ENCODE results near the gene RNF144B. TPM values are rescaled to one million over a fixed set of nuclear protein-coding genes. Genes with fewer than 3 reads are reported as not detected.

The RNF144B gene
- total RNA-seq, 1 experiment from 2014 or later: 8.2 TPM

- H3K27me3 Mint-ChIP-seq (ENCODE audit: low read depth): no peaks in the 10 kb centered on the region
- H3K9me3 Mint-ChIP-seq: no peaks in the 10 kb centered on the region
- peaks cover 6% of the 10 kb centered on the region for H3K4me1 Mint-ChIP-seq
- TF ChIP-seq GTF2I (CRISPR knock-in tag; conservative IDR thresholded peaks at IDR 0.05): no peak
- TF ChIP-seq SP1 (CRISPR knock-in tag; conservative IDR thresholded peaks at IDR 0.05): no peak
- TF ChIP-seq KAT7 (CRISPR knock-in tag; IDR thresholded peaks at IDR 0.05; ENCODE audit: borderline replicate concordance): no peak
- TF ChIP-seq CREM (CRISPR knock-in tag; IDR thresholded peaks at IDR 0.05): no peak
- no peak for TF ChIP-seq ZBTB43 (CRISPR knock-in tag; IDR thresholded peaks at IDR 0.05)
- H3K27ac Mint-ChIP-seq: no peak overlapping the region
- CTCF ChIA-PET: no interaction called here
- H3K36me3 Mint-ChIP-seq: no peaks in the 10 kb centered on the region
- no peak overlapping the region for H3K4me3 Mint-ChIP-seq
- POLR2A ChIA-PET: no interaction called here
- ATAC-seq (no peak), DNase-seq (ENCODE audit: low spot score) (no peak)
Observed at GRCh38 chr6:18471232-18471964, 84.2 kb downstream of the RNF144B start.

GRCh38 chr6:18472941-18473340 is 85.8 kb downstream of the RNF144B start:
- Mint-ChIP-seq H3K36me3 (no peaks in the 10 kb centered on the region), H3K4me1 (peaks cover 6% of the 10 kb centered on the region), H3K9me3 (no peaks in the 10 kb centered on the region), H3K4me3 (no peak overlapping the region), H3K27me3 (ENCODE audit: low read depth) (no peaks in the 10 kb centered on the region), H3K27ac (no peak overlapping the region)
- ChIA-PET POLR2A (no interaction called here), CTCF (no interaction called here)
- TF ChIP-seq NFATC4 (CRISPR knock-in tag; IDR thresholded peaks at IDR 0.05) (no peak), ZNF396 (CRISPR knock-in tag; IDR thresholded peaks at IDR 0.05; ENCODE audit: borderline replicate concordance) (no peak), HMGA2 (CRISPR knock-in tag; IDR thresholded peaks at IDR 0.05) (no peak), ZNF219 (CRISPR knock-in tag; IDR thresholded peaks at IDR 0.05; ENCODE audit: borderline replicate concordance) (no peak), ZNF232 (CRISPR knock-in tag; IDR thresholded peaks at IDR 0.05) (no peak), NFE2L1 (CRISPR knock-in tag; IDR thresholded peaks at IDR 0.05) (no peak), FOXJ3 (CRISPR knock-in tag; IDR thresholded peaks at IDR 0.05; ENCODE audit: borderline replicate concordance) (no peak), SOX15 (CRISPR knock-in tag; IDR thresholded peaks at IDR 0.05) (no peak), KAT7 (CRISPR knock-in tag; IDR thresholded peaks at IDR 0.05; ENCODE audit: borderline replicate concordance) (no peak)
- ATAC-seq (no peak), DNase-seq (ENCODE audit: low spot score) (no peak)

- Mint-ChIP-seq H3K4me3 (no peak overlapping the region), H3K27me3 (ENCODE audit: low read depth) (no peaks in the 10 kb centered on the region), H3K4me1 (peaks cover 6% of the 10 kb centered on the region), H3K27ac (no peak overlapping the region), H3K36me3 (no peaks in the 10 kb centered on the region), H3K9me3 (no peaks in the 10 kb centered on the region)
- TF ChIP-seq ETV6 (CRISPR knock-in tag; IDR thresholded peaks at IDR 0.05) (no peak), NR1H2 (CRISPR knock-in tag; IDR thresholded peaks at IDR 0.05) (no peak), IRF2 (CRISPR knock-in tag; IDR thresholded peaks at IDR 0.05; ENCODE audit: borderline replicate concordance, low read depth) (no peak), ZNF425 (CRISPR knock-in tag; conservative IDR thresholded peaks at IDR 0.05) (no peak), ZMAT4 (CRISPR knock-in tag; IDR thresholded peaks at IDR 0.05) (no peak), ZNF317 (CRISPR knock-in tag; IDR thresholded peaks at IDR 0.05; ENCODE audit: borderline replicate concordance, low read depth) (no peak), RELA (CRISPR knock-in tag; IDR thresholded peaks at IDR 0.05; ENCODE audit: borderline replicate concordance) (no peak), CTCF (IDR thresholded peaks at IDR 0.05) (no peak), CREM (CRISPR knock-in tag; IDR thresholded peaks at IDR 0.05) (no peak), ATF1 (CRISPR knock-in tag; IDR thresholded peaks at IDR 0.05) (no peak), TCF7 (CRISPR knock-in tag; IDR thresholded peaks at IDR 0.05; ENCODE audit: low read depth) (no peak), E2F5 (CRISPR knock-in tag; IDR thresholded peaks at IDR 0.05) (no peak)
- POLR2A ChIA-PET: interaction anchor here (1.0 kb wide), 1 partner anchor 16 kb away, joined by 3 read pairs; no protein-coding TSS in a partner anchor
- ATAC-seq (no peak), DNase-seq (ENCODE audit: low spot score) (no peak)
- CTCF ChIA-PET: no interaction called here
Observed at GRCh38 chr6:18473755-18474154, 86.6 kb downstream of the RNF144B start.

All from WTC11 (cell line).